22Rv1 (cell line): ENCODE measurements around the gene GAPVD1.
"Not testable (repeated sequence)": the region's sequence is repeated elsewhere in the genome, so short reads cannot be mapped to it uniquely, and the experiment has no call there.

Experiments used
- H3K27ac ChIP-seq: fragments of 450-650 bp; 2 replicates; pipeline ENCODE4 v1.5.1; 2017
- CTCF ChIP-seq: fragments of 450-650 bp; IDR thresholded peaks from 2 replicates; pipeline ENCODE4 v1.5.1; 2017; ENCODE audit warnings: mild to moderate bottlenecking
- ZFX ChIP-seq: fragments of 450-650 bp; IDR thresholded peaks from 2 replicates; pipeline ENCODE4 v1.6.1; 2017; ENCODE audit warnings: antibody characterized with exemption, borderline replicate concordance

Gene GAPVD1

GRCh38 chr9:125262294-125262991 is 817 bp downstream of the GAPVD1 start:
- peak overlapping the region; percentile 77 for H3K27ac ChIP-seq
- no peak for TF ChIP-seq ZFX
- TF ChIP-seq CTCF: no peak

GRCh38 chr9:125264068-125264467 is 2.4 kb downstream of the GAPVD1 start:
- not testable (repeated sequence) for H3K27ac ChIP-seq

- no peak overlapping the region for H3K27ac ChIP-seq
Measured at GRCh38 chr9:125268394-125269013, 6.9 kb downstream of the GAPVD1 start.

GRCh38 chr9:125269014-125269397 is 7.4 kb downstream of the GAPVD1 start:
- TF ChIP-seq CTCF (no peak), ZFX (no peak)
- no peak overlapping the region for H3K27ac ChIP-seq

More at GRCh38 chr9:125268394-125269013, 6.9 kb downstream of the GAPVD1 start:
- TF ChIP-seq ZFX: no peak
- TF ChIP-seq CTCF: no peak

- H3K27ac ChIP-seq: no peak overlapping the region
- TF ChIP-seq ZFX (no peak), CTCF (no peak)
Measured at GRCh38 chr9:125271081-125271480, 9.5 kb downstream of the GAPVD1 start.

- no peak for TF ChIP-seq ZFX
- TF ChIP-seq CTCF: no peak
- H3K27ac ChIP-seq: peak overlapping the region; percentile 38
Measured at GRCh38 chr9:125272697-125273096, 11.1 kb downstream of the GAPVD1 start.

- no peak overlapping the region for H3K27ac ChIP-seq
- TF ChIP-seq ZFX (no peak), CTCF (no peak)
Measured at GRCh38 chr9:125276771-125277170, 15.1 kb downstream of the GAPVD1 start.
